ENCODE measurements around the gene SEMA3C.

The SEMA3C gene

GRCh38 chr7:80847895-80848294, 71.0 kb downstream of the SEMA3C start:
- DNase-seq = no peak

DNA sequence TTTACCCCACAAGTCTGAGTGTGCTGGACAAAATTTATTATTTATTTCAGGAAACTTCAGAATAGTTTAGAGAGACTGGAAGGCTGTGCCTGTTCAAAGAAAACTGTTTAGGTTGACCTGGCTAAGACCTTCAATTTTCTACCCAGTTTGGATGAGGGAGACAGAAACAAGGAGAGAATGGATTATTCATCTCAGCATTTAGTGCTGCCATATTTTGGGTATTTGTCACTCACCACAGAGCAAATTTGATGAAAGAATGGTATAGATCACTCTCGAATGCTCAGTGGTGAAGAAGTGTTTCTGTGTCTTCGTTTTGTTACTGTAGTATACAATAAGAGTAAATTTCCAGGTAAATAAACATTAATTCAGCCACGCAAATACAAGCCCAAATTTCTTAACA, 71.8 kb downstream of the SEMA3C start:
- DNase-seq = no peak

GRCh38 chr7:80844916-80845315, 73.9 kb downstream of the SEMA3C start:
- DNase-seq = no peak

- no peak for DNase-seq
Measured at GRCh38 chr7:80843018-80843677, 75.7 kb downstream of the SEMA3C start.

GRCh38 chr7:80842022-80842790, 76.6 kb downstream of the SEMA3C start:
- DNase-seq = no peak

DNA sequence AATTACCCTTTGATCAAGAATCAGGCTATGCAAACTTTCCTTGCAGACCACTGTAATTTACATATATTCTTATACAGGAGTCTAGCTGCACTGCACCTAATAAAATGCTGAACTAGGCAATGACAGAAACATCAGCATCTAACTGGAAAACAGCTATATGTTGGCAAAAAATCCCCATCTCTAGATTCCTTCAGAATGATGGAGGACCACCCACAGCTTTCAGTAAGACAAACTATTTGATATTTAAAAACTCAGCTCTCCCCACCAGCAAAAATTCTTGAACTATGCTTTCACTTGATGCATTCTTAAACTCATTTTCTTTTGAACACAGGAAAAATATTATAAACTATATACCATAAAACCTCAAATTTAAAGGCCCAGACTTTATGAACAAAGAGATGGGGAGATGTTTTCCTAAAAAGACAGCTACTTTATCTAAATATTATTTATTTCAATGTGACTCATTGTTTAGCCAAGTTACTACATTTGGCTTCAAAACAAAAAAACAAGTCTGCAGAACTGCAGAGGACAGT, 77.4 kb downstream of the SEMA3C start:
- no peak for DNase-seq

- DNase-seq = no peak
Measured at GRCh38 chr7:80840681-80841080, 78.2 kb downstream of the SEMA3C start.

GRCh38 chr7:80839855-80840254, 79.0 kb downstream of the SEMA3C start:
- DNase-seq = no peak

GRCh38 chr7:80838643-80839042, 80.2 kb downstream of the SEMA3C start:
- no peak for DNase-seq

- no peak for DNase-seq
Measured at GRCh38 chr7:80837345-80837744, 81.5 kb downstream of the SEMA3C start.

DNA sequence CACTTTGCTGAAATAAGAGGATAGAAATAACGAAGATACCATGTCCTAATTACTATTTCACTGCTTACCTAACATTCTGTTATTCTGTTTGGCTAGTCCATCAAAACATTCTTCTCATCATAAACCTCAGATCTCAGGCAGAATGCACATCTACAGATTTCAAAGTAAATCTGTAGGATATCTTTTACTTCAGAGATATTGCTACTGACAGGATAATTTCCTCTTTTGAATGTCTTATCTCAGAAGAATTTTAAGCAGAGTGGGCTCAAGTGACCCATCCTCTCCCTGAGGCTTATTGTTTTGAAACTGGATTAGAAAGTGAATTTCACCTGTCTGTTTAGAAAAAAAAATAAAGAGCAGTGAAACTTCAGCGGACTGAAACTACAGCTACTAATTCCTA, 83.6 kb downstream of the SEMA3C start:
- no peak for DNase-seq

DNA sequence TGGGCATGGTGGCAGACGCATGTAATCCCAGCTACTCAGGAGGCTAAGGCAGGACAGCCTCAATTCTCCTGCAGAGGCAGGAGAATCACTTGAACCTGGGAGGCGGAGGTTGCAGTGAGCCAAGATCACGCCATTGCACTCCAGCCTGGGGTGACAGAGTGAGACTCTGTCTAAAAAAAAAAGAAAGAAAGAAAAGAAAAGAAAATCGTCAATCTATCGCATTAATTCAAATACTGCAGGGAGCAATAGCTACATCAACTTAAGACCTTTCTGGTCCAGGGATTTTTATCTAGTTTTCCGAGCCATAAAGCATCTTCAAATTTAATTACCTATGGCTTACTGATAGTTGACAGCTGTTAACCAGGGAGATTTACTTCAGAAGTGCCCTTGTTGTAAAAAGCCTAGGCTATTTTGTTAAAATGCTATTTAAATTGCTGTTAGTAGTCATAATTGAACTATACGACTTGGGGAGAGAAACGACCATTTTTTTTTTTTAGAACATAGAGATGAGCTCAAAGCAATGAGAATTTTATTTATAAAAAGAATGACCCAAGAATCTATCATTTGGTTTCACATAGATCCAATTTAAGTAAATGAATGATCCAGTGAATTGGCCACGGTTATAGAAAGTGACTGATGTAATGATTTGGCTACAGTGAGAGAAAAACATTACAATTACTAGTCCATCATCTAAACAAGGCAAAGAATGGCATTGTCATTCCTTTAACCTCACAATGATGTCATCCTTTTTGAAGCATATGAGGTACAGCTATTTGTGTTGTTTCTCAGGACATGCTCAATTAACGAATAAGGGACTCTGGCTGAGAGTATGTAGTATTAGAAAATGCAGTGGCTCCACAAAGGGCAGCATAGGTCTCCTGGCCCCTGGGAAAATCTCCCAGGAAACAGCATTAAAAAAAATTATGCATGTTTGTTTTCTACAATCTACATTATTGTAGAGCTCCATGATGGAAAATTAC, 85.3 kb downstream of the SEMA3C start:
- no peak for DNase-seq

DNA sequence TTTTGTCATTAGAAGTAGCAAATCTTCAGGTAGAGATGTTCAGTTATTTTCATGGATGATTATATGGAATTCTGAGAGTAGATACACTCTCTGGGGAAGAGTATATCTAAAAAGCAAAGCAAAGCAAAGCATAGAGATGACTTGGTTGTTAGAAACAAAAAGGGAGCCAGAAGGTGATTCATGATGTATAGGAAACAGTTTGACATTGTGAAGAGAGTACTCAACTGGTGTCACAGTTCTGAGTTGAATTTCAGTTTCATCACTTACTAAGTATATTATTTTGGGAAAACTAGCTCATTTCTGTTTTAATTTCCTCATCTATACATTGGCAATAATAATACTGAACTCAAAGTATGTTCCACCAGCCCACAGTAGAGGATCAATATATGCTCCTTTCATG, 86.8 kb downstream of the SEMA3C start:
- DNase-seq = no peak

GRCh38 chr7:80830584-80831285, 88.1 kb downstream of the SEMA3C start:
- DNase-seq = no peak

- no peak for DNase-seq
Measured at GRCh38 chr7:80830010-80830409, 88.8 kb downstream of the SEMA3C start.

DNA sequence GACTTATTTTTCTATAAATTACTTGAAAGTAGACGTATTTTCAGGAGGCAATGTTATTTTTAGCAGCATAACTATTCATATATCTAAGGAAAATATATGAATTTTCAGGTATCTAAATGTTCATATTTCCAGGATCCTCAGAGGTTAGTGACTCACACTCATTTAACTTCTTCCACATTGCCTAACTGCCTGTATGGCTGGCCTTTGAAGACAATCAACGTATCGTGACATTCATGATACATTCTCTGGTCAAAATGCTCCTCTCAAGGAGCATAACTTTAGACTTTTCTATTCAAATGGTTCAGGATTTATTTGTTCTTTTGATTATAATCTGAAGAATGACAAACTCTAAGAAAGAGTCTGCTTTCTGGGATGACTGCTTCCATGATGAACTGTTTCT, 89.3 kb downstream of the SEMA3C start:
- DNase-seq = no peak

DNA sequence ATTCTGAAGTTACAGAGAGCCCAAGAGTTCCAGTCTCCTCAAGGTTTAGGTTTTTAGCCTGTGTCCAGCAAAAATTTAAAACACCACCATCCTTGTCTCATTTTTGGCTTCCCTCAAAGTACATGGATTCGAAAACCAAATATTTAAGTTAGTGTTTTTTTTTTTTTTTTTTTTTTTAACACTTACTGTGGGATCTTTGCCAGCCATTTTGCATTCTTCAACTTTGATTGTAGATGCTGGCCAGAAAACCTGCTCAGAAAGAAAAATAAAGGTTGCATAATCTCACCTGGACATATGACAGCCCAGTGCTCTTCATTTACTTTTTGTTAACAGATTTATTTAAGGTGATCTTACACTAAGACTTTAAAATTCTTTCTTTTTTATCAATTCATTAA, 91.6 kb downstream of the SEMA3C start:
- DNase-seq = no peak

GRCh38 chr7:80826520-80827238, 92.2 kb downstream of the SEMA3C start:
- DNase-seq = no peak

GRCh38 chr7:80825499-80825898, 93.4 kb downstream of the SEMA3C start:
- no peak for DNase-seq

DNA sequence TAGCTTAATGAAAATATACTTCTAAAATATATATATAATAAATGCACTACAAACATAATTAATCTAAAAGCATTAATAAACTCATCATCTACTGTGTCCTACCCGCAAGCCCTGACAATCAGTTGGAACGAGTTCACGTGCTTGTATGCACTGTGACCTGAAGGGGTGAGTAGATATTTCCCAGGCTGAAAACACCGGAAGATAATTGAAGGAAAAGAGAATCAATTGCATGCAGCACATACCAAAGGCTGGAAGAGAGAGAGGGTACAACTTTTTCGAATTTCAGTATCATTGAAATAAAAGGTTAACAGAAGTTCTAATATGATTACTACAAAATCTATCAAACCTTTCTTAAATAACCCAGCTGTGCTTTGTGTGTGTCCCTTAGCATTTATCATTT, 94.6 kb downstream of the SEMA3C start:
- no peak for DNase-seq

DNA sequence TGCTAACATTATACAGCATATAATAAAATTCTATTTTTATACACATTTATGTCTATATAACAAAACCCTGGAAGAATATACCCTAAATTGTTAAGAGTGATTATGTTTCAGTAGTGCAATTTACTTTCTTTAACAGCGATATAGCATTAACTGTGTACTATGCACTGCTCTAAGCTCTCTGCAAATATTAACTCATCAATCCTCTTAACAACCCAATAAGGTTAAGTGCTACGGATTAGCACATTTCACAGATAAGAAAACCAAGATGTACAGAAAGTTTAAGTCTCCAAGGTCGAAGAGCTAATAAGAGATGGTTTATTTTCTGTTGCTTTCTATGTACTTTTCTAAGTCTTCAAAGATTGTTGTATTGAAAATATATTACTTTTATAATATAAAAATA, 95.8 kb downstream of the SEMA3C start:
- DNase-seq = no peak

DNA sequence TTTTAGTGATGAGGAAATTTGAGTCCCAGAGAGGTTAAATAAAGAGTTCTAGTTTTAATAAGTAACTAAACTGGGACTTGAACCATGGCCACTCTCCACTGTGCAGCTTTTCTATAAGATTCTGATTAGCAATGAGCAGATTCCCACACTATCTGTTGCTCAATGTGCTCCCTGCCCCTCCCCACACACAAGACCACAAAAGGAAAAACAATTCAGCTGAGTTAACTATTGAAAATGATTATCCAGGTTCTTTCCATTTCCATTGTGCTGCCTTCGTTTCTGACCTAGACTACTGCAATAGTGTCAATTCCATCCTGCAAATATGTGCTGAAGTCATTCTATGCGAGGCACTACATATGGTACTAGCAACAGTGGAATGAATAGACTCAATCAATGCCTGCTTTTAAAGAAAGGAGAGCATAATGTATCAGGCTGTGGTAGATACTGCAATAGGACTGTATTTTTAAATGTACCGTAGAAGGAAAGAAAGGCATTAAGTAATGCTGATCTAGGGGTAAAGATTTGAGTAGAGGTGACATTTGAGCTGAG, 97.0 kb downstream of the SEMA3C start:
- DNase-seq = no peak

Data from DMS153 (cell line).